Mesothelial cell of epicardium (in vitro differentiated cells): ENCODE measurements around the gene DCP2. TPM values are rescaled to one million over a fixed set of nuclear protein-coding genes. Genes with fewer than 3 reads are reported as not detected.

ENCODE experiments used
- DNase-seq, 2 experiments: peaks; one replicate each; pipeline ENCODE4 v3.0.0; 2021; ENCODE audit warnings: low spot score in 2 of 2; ENCODE audit not compliant: unreplicated experiment in 2 of 2
- H3K27ac Mint-ChIP-seq: 2 replicates; pipeline ENCODE4 v1.8.0; 2021; ENCODE audit warnings: mixed read lengths
- H3K27me3 Mint-ChIP-seq: 2 replicates; pipeline ENCODE4 v1.8.0; 2021; ENCODE audit warnings: low read depth, mixed read lengths
- H3K36me3 Mint-ChIP-seq: 2 replicates; pipeline ENCODE4 v1.8.0; 2021; ENCODE audit warnings: mixed read lengths
- H3K4me1 Mint-ChIP-seq: 2 replicates; pipeline ENCODE4 v1.8.0; 2021; ENCODE audit warnings: mixed read lengths
- H3K4me3 Mint-ChIP-seq: 2 replicates; pipeline ENCODE4 v1.8.0; 2021; ENCODE audit warnings: mild to moderate bottlenecking, moderate library complexity, mixed read lengths
- H3K9me3 Mint-ChIP-seq: 2 replicates; pipeline ENCODE4 v1.8.0; 2021; ENCODE audit warnings: mixed read lengths
- CTCF ChIP-seq: fragments of 200-600 bp; sonication (generic); IDR thresholded peaks from one replicate; pipeline ENCODE4 v1.5.0; 2021; ENCODE audit warnings: antibody characterized with exemption; ENCODE audit not compliant: unreplicated experiment
- total RNA-seq: library from RNA; stranded (reverse); gene quantifications from 3 replicates; pipeline ENCODE4 v1.2.1, GENCODE V29; 2021

DCP2 gene
- total RNA-seq, 1 donor from 2014 or later, result 88.5 TPM

GRCh38 chr5:113026211-113026610 lies 49.6 kb downstream of the DCP2 start:
- H3K27ac Mint-ChIP-seq, result no peak overlapping the region
- TF ChIP-seq CTCF, result no peak
- H3K36me3 Mint-ChIP-seq, result peaks cover 38% of the 10 kb centered on the region
- H3K4me3 Mint-ChIP-seq, result no peak overlapping the region
- H3K9me3 Mint-ChIP-seq, result no peaks in the 10 kb centered on the region
- no peaks in the 10 kb centered on the region for H3K27me3 Mint-ChIP-seq
- DNase-seq, result no peak
- peaks cover 10% of the 10 kb centered on the region for H3K4me1 Mint-ChIP-seq

- TF ChIP-seq CTCF, result no peak
- peaks cover 16% of the 10 kb centered on the region for H3K4me1 Mint-ChIP-seq
- H3K36me3 Mint-ChIP-seq, result peaks cover 38% of the 10 kb centered on the region
- H3K27me3 Mint-ChIP-seq, result no peaks in the 10 kb centered on the region
- H3K9me3 Mint-ChIP-seq, result no peaks in the 10 kb centered on the region
- no peak overlapping the region for H3K27ac Mint-ChIP-seq
- H3K4me3 Mint-ChIP-seq, result no peak overlapping the region
- no peak for DNase-seq
These were observed 50.4 kb downstream of the DCP2 start for GRCh38 chr5:113027015-113027414.

- Mint-ChIP-seq H3K27ac (no peak overlapping the region), H3K9me3 (no peaks in the 10 kb centered on the region), H3K4me1 (peaks cover 13% of the 10 kb centered on the region), H3K27me3 (no peaks in the 10 kb centered on the region), H3K4me3 (no peak overlapping the region), H3K36me3 (peaks cover 38% of the 10 kb centered on the region)
- TF ChIP-seq CTCF, result no peak
- no peak for DNase-seq
These were observed 50.8 kb downstream of the DCP2 start for GRCh38 chr5:113027431-113027830.

- peaks cover 33% of the 10 kb centered on the region for H3K36me3 Mint-ChIP-seq
- no peak overlapping the region for H3K27ac Mint-ChIP-seq
These were observed 53.0 kb downstream of the DCP2 start for GRCh38 chr5:113029614-113030013.

GRCh38 chr5:113031104-113031503 lies 54.5 kb downstream of the DCP2 start:
- H3K27ac Mint-ChIP-seq, result peak overlapping the region; percentile 82
- no peak for TF ChIP-seq CTCF
- no peak for DNase-seq
- peaks cover 16% of the 10 kb centered on the region for H3K4me1 Mint-ChIP-seq
- no peak overlapping the region for H3K4me3 Mint-ChIP-seq
- H3K36me3 Mint-ChIP-seq, result peaks cover 33% of the 10 kb centered on the region
- no peaks in the 10 kb centered on the region for H3K27me3 Mint-ChIP-seq
- no peaks in the 10 kb centered on the region for H3K9me3 Mint-ChIP-seq

More at GRCh38 chr5:113029614-113030013, 53.0 kb downstream of the DCP2 start:
- no peak overlapping the region for H3K4me3 Mint-ChIP-seq
- no peaks in the 10 kb centered on the region for H3K9me3 Mint-ChIP-seq
- no peak for TF ChIP-seq CTCF
- no peak for DNase-seq
- no peaks in the 10 kb centered on the region for H3K27me3 Mint-ChIP-seq
- peaks cover 16% of the 10 kb centered on the region for H3K4me1 Mint-ChIP-seq

- no peak for TF ChIP-seq CTCF
- H3K4me3 Mint-ChIP-seq, result no peak overlapping the region
- H3K9me3 Mint-ChIP-seq, result no peaks in the 10 kb centered on the region
- H3K4me1 Mint-ChIP-seq, result peaks cover 16% of the 10 kb centered on the region
- DNase-seq, result no peak
- no peaks in the 10 kb centered on the region for H3K27me3 Mint-ChIP-seq
- peak overlapping the region; percentile 73 for H3K27ac Mint-ChIP-seq
- H3K36me3 Mint-ChIP-seq, result peaks cover 32% of the 10 kb centered on the region
These were observed 55.0 kb downstream of the DCP2 start for GRCh38 chr5:113031557-113031956.
